ENCODE measurements around the gene NSDHL. TPM values are rescaled to one million over a fixed set of nuclear protein-coding genes. Genes with fewer than 3 reads are reported as not detected.

NSDHL gene
- total RNA-seq, 2 donors from 2014 or later: 5.3 to 23.1 TPM

- no peaks in the 10 kb centered on the region for H3K9me3 ChIP-seq
- no peak overlapping the region for H3K27ac ChIP-seq
- TF ChIP-seq, protein P1, sequence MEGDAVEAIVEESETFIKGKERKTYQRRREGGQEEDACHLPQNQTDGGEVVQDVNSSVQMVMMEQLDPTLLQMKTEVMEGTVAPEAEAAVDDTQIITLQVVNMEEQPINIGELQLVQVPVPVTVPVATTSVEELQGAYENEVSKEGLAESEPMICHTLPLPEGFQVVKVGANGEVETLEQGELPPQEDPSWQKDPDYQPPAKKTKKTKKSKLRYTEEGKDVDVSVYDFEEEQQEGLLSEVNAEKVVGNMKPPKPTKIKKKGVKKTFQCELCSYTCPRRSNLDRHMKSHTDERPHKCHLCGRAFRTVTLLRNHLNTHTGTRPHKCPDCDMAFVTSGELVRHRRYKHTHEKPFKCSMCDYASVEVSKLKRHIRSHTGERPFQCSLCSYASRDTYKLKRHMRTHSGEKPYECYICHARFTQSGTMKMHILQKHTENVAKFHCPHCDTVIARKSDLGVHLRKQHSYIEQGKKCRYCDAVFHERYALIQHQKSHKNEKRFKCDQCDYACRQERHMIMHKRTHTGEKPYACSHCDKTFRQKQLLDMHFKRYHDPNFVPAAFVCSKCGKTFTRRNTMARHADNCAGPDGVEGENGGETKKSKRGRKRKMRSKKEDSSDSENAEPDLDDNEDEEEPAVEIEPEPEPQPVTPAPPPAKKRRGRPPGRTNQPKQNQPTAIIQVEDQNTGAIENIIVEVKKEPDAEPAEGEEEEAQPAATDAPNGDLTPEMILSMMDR (IDR thresholded peaks at IDR 0.05): no peak
- H3K4me1 ChIP-seq (ENCODE audit: control insufficient read depth in 1 of 2, low read depth in 2 of 2): no peaks in the 10 kb centered on the region
- DNase-seq (ENCODE audit: low spot score): no peak
- no peak overlapping the region for H3K4me3 ChIP-seq
- H3K27me3 ChIP-seq (replicated peaks; ENCODE audit: insufficient read depth): no peaks in the 10 kb centered on the region
- no peaks in the 10 kb centered on the region for H3K36me3 ChIP-seq
- no peak for ATAC-seq (ENCODE audit: insufficient number of reproducible peaks, low FRiP score, low read depth)
Measured at GRCh38 chrX:152913346-152913745, 82.5 kb downstream of the NSDHL start.

DNA sequence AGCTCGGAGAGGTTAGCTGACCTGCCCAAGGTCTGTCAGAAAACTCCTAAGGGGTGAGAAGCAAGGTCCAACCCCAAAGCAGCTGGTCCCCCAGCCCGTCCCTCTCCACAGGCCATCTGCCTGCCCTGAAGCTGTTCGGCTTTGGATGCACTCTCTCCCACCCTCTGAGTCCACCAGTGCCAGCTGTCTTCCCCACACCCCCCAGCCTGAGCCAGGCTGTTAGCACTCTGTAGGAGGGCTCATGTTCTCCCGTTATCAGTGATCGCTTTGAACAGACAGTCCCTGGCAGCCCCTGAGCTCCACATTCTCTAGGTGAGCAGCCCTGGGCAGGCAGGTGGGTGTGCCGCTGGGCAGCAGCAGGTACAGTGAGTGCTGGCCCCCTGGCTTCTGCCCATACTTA lies 83.0 kb downstream of the NSDHL start:
- DNase-seq (ENCODE audit: low spot score): no peak
- no peaks in the 10 kb centered on the region for H3K9me3 ChIP-seq
- no peaks in the 10 kb centered on the region for H3K27me3 ChIP-seq (replicated peaks; ENCODE audit: insufficient read depth)
- no peaks in the 10 kb centered on the region for H3K36me3 ChIP-seq
- no peak overlapping the region for H3K4me3 ChIP-seq
- ATAC-seq (ENCODE audit: insufficient number of reproducible peaks, low FRiP score, low read depth): no peak
- H3K27ac ChIP-seq: no peak overlapping the region
- TF ChIP-seq, protein P1 (IDR thresholded peaks at IDR 0.05): no peak
- H3K4me1 ChIP-seq (ENCODE audit: control insufficient read depth in 1 of 2, low read depth in 2 of 2): no peaks in the 10 kb centered on the region

DNA sequence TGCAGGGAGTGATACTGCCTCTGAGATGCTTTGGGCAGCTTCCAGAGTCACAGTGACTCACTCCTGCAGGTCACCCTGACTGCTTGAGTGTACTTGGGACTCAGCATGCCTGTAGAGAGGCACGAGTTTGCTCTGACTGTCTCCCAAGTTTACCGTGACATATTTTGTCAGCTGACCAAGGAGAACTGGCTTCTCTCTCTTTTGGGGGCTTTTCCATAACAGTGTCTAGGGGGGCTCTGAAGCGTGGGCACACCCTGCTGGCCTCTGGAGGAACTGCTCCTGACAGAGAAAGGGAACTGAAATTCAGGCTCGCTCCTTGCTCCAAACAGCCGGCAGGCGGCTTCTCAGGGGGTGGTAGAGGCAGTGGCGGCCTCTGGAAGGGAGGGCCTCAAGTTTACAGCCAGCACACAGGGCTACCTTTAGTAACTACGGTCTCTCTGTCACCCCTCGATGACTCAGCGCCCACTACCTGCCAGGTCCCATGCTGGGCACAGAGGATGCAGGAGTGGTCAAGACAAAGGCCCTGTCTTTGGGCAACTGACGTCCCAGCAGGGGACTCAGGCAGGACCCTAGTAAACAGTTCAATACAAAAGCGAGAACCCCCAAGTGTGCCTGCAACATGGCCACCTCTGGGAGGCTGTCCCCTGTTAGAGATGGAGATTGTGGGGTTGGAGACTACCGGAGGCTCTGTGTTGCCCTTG lies 84.8 kb downstream of the NSDHL start:
- no peak overlapping the region for H3K4me3 ChIP-seq
- TF ChIP-seq, protein P1 (IDR thresholded peaks at IDR 0.05): peak; percentile 39
- H3K27me3 ChIP-seq (replicated peaks; ENCODE audit: insufficient read depth): no peaks in the 10 kb centered on the region
- no peaks in the 10 kb centered on the region for H3K9me3 ChIP-seq
- H3K36me3 ChIP-seq: no peaks in the 10 kb centered on the region
- ATAC-seq (ENCODE audit: insufficient number of reproducible peaks, low FRiP score, low read depth): no peak
- H3K4me1 ChIP-seq (ENCODE audit: control insufficient read depth in 1 of 2, low read depth in 2 of 2): no peaks in the 10 kb centered on the region
- H3K27ac ChIP-seq: no peak overlapping the region
- DNase-seq (ENCODE audit: low spot score): no peak

- no peaks in the 10 kb centered on the region for H3K9me3 ChIP-seq
- H3K27ac ChIP-seq: no peak overlapping the region
- no peak overlapping the region for H3K4me3 ChIP-seq
- TF ChIP-seq, protein P1 (IDR thresholded peaks at IDR 0.05): no peak
- ATAC-seq (ENCODE audit: insufficient number of reproducible peaks, low FRiP score, low read depth) (no peak), DNase-seq (ENCODE audit: low spot score) (no peak)
- H3K36me3 ChIP-seq: no peaks in the 10 kb centered on the region
- no peaks in the 10 kb centered on the region for H3K4me1 ChIP-seq (ENCODE audit: control insufficient read depth in 1 of 2, low read depth in 2 of 2)
- no peaks in the 10 kb centered on the region for H3K27me3 ChIP-seq (replicated peaks; ENCODE audit: insufficient read depth)
Measured at GRCh38 chrX:152917656-152918579, 87.1 kb downstream of the NSDHL start.

DNA sequence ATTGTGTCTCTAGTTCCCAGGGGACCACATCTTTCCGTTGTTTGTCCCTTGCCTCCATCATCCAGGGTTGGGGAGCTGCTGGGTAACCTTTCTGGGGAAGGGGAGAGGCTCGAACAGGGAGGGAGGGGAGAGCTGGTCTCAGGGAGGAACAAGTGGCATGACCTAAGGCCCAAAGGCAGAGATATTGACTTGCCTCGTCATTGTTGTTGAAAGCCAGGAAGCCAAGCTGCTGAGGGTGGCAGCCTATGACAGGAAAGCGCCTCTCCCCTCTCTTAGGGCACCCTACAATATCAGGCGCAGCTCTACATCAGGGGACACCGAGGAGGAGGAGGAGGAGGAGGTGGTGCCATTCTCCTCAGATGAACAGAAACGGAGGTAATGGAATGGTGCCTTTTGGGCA lies 87.8 kb downstream of the NSDHL start:
- H3K27ac ChIP-seq: no peak overlapping the region
- H3K36me3 ChIP-seq: no peaks in the 10 kb centered on the region
- no peak for DNase-seq (ENCODE audit: low spot score)
- no peak for ATAC-seq (ENCODE audit: insufficient number of reproducible peaks, low FRiP score, low read depth)
- H3K27me3 ChIP-seq (replicated peaks; ENCODE audit: insufficient read depth): no peaks in the 10 kb centered on the region
- H3K4me3 ChIP-seq: no peak overlapping the region
- H3K9me3 ChIP-seq: no peaks in the 10 kb centered on the region
- H3K4me1 ChIP-seq (ENCODE audit: control insufficient read depth in 1 of 2, low read depth in 2 of 2): no peaks in the 10 kb centered on the region
- TF ChIP-seq, protein P1 (IDR thresholded peaks at IDR 0.05): no peak

Data from thoracic aorta (tissue), 2 donors.